Naive thymus-derived CD4-positive, alpha-beta T cell (primary cell): Measurements from ENCODE around the gene SMYD3. TPM values are rescaled to one million over a fixed set of nuclear protein-coding genes. Genes with fewer than 3 reads are reported as not detected.
"Not testable (repeated sequence)": the region's sequence is repeated elsewhere in the genome, so short reads cannot be mapped to it uniquely, and the experiment has no call there.

Source experiments
- ATAC-seq: fragments of 150-1000 bp; cut with Tn5 transposase; 2 replicates; pipeline ENCODE4 v1.10.0; 2021; ENCODE audit warnings: mild to moderate bottlenecking, moderate library complexity
- CTCF ChIA-PET: fragments of 350-600 bp; sonication (Branson Sonifier 250); formaldehyde crosslinking; loops from one replicate; lab custom pipeline; 2021; ENCODE audit warnings: antibody characterized with exemption; lab: Charles Lee
- POLR2A ChIA-PET: fragments of 350-600 bp; sonication (Branson Sonifier 250); formaldehyde crosslinking; loops from one replicate; lab custom pipeline; 2021; ENCODE audit warnings: antibody characterized with exemption, inconsistent platforms; lab: Charles Lee
- DNase-seq, 9 donors: peaks; one replicate each; pipeline versions ENCODE4 v3.0.0 to v3.0.0-alpha.2; 2020 to 2022; ENCODE audit warnings: mixed read lengths in 1 of 9
- H3K27ac ChIP-seq: one replicate; pipeline ENCODE4 v1.7.0; 2013; ENCODE audit warnings: mild to moderate bottlenecking, low read depth, low read length, moderate library complexity
- H3K27me3 ChIP-seq, 2 donors: one replicate each; pipeline ENCODE4 v1.7.0; 2013; ENCODE audit warnings: low read length in 2 of 2, mild to moderate bottlenecking in 2 of 2, moderate library complexity in 2 of 2; ENCODE audit not compliant: control insufficient read depth in 2 of 2, insufficient read depth in 2 of 2
- H3K36me3 ChIP-seq, 3 experiments: 1 replicate in 2 of 3; 2 replicates in 1 of 3; pipeline ENCODE4 v1.7.0; 2013; ENCODE audit warnings: low read length in 3 of 3, mild to moderate bottlenecking in 3 of 3, moderate library complexity in 1 of 3; ENCODE audit not compliant: insufficient read depth in 3 of 3, control insufficient read depth in 2 of 3
- H3K4me1 ChIP-seq, 2 donors: one replicate each; pipeline ENCODE4 v1.7.0; 2013; ENCODE audit warnings: low read length in 2 of 2, mild to moderate bottlenecking in 2 of 2, moderate library complexity in 1 of 2; ENCODE audit not compliant: control insufficient read depth in 2 of 2, insufficient read depth in 2 of 2
- H3K4me3 ChIP-seq: 2 replicates; pipeline ENCODE4 v1.7.0; 2013; ENCODE audit warnings: mild to moderate bottlenecking, low read length
- H3K9me3 ChIP-seq, 3 experiments: 1 replicate in 2 of 3; 2 replicates in 1 of 3; pipeline ENCODE4 v1.7.0; 2013; ENCODE audit warnings: low read length in 3 of 3; ENCODE audit not compliant: control insufficient read depth in 2 of 3
- H3K27ac Mint-ChIP-seq, 9 donors: one replicate each; pipeline ENCODE4 v1.8.0; 2020 to 2022; ENCODE audit warnings: mixed read lengths in 9 of 9, mild to moderate bottlenecking in 8 of 9, moderate library complexity in 5 of 9, inconsistent platforms in 2 of 9
- H3K27me3 Mint-ChIP-seq, 5 donors: one replicate each; pipeline ENCODE4 v1.8.0; 2021 to 2022; ENCODE audit warnings: mixed read lengths in 5 of 5, mild to moderate bottlenecking in 1 of 5
- H3K36me3 Mint-ChIP-seq, 5 donors: one replicate each; pipeline ENCODE4 v1.8.0; 2020 to 2022; ENCODE audit warnings: mixed read lengths in 5 of 5, mild to moderate bottlenecking in 3 of 5, inconsistent platforms in 1 of 5
- H3K4me1 Mint-ChIP-seq, 7 donors: one replicate each; pipeline ENCODE4 v1.8.0; 2020 to 2022; ENCODE audit warnings: mixed read lengths in 7 of 7, mild to moderate bottlenecking in 3 of 7, inconsistent platforms in 1 of 7
- H3K4me3 Mint-ChIP-seq, 10 donors: one replicate each; pipeline ENCODE4 v1.8.0; 2020 to 2022; ENCODE audit warnings: mild to moderate bottlenecking in 10 of 10, mixed read lengths in 10 of 10, moderate library complexity in 6 of 10, inconsistent platforms in 2 of 10
- H3K9me3 Mint-ChIP-seq, 11 donors: one replicate each; pipeline ENCODE4 v1.8.0; 2020 to 2022; ENCODE audit warnings: mixed read lengths in 11 of 11, mild to moderate bottlenecking in 4 of 11, inconsistent platforms in 1 of 11, moderate library complexity in 1 of 11
- intact Hi-C, 2 donors: fragments of 100-400 bp; cut with micrococcal nuclease; formaldehyde crosslinking; loops; one replicate each; pipeline ENCODE4 v1.15.1; 2023
- polyA plus RNA-seq, 2 donors: library from polyadenylated mRNA; unstranded; fragments of 300-500 nt; fragmentation: Illumina TruSeq; gene quantifications; one replicate each; pipeline ENCODE4 v1.2.3, GENCODE V29; 2021
- total RNA-seq, 6 experiments: library from RNA in 5 of 6; stranded (reverse) in 5 of 6; gene quantifications; 1 replicate in 5 of 6; 2 replicates in 1 of 6; pipeline ENCODE4 v1.2.3 and lab custom pipeline; 2021 to 2026

SMYD3 gene
- total and polyA plus RNA-seq, 7 experiments from 2014 or later: 19.5 to 28.6 (median 24.4) TPM

- peaks cover 0 to 55% (median 13%) of the 10 kb centered on the region in 5 donors for H3K36me3 Mint-ChIP-seq
- no peak overlapping the region for H3K4me3 ChIP-seq
- peaks cover 0 to 5% (median 0%) of the 10 kb centered on the region in 7 donors for H3K4me1 Mint-ChIP-seq
- no peaks in the 10 kb centered on the region for H3K4me1 ChIP-seq
- peaks cover 0 to 21% (median 6%) of the 10 kb centered on the region in 11 donors for H3K9me3 Mint-ChIP-seq
- intact Hi-C loops: no loop called here
- H3K4me3 Mint-ChIP-seq: no peak overlapping the region
- POLR2A ChIA-PET: interaction anchor here (0.7 kb wide), 1 partner anchor 415 kb away, joined by 4 read pairs; no protein-coding TSS in a partner anchor
- no peak for ATAC-seq
- H3K27ac Mint-ChIP-seq: no peak overlapping the region
- no peaks in the 10 kb centered on the region for H3K27me3 Mint-ChIP-seq
- no peak overlapping the region for H3K27ac ChIP-seq
- no peaks in the 10 kb centered on the region for H3K27me3 ChIP-seq
- DNase-seq: no peak
- CTCF ChIA-PET: no interaction called here
- H3K36me3 ChIP-seq: no peaks in the 10 kb centered on the region
- no peaks in the 10 kb centered on the region for H3K9me3 ChIP-seq
Measured at GRCh38 chr1:246077476-246077875, 429.6 kb downstream of the SMYD3 start.

- Histone ChIP-seq H3K9me3 (no peaks in the 10 kb centered on the region), H3K4me1 (no peaks in the 10 kb centered on the region), H3K27me3 (no peaks in the 10 kb centered on the region), H3K27ac (no peak overlapping the region), H3K4me3 (no peak overlapping the region), H3K36me3 (no peaks in the 10 kb centered on the region)
- POLR2A ChIA-PET: no interaction called here
- Mint-ChIP-seq H3K36me3 (peaks cover 0 to 45% (median 17%) of the 10 kb centered on the region in 5 donors), H3K27ac (no peak overlapping the region), H3K4me1 (peaks cover 0 to 4% (median under 1%) of the 10 kb centered on the region in 7 donors), H3K9me3 (peaks cover 0 to 10% (median 3%) of the 10 kb centered on the region in 11 donors), H3K27me3 (no peaks in the 10 kb centered on the region), H3K4me3 (no peak overlapping the region)
- CTCF ChIA-PET: no interaction called here
- intact Hi-C loops: no loop called here
- no peak for ATAC-seq
- DNase-seq: no peak
Measured at GRCh38 chr1:246074421-246074820, 432.7 kb downstream of the SMYD3 start.

DNA sequence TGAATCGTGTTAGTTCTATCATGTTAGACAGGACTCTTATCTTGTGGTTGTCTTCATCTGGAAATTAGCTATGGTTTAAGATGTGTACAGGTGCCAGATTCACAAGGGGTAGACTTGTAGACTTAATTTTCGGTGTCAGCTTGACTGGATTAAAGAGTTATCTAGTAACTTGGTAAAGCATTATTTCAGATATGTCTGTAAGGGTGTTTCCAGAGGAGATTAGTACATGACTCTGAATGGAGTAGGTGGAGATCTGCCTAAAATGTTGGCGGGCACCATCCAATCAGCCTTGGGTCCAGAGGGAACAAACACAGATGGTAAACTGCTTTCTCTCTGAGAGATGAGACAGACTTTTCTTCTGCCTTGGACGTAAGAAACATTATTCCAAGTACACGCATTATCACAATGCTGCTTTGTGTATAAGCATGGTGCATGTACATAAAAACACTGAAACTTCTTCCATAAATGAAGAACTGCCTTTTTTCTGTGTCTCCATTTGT, 434.6 kb downstream of the SMYD3 start:
- Mint-ChIP-seq H3K4me3 (no peak overlapping the region), H3K27ac (no peak overlapping the region), H3K4me1 (peaks cover 6 to 15% (median 9%) of the 10 kb centered on the region in 7 donors), H3K36me3 (peaks cover 0 to 43% (median 17%) of the 10 kb centered on the region in 5 donors), H3K9me3 (peaks cover 0 to 10% (median 3%) of the 10 kb centered on the region in 11 donors), H3K27me3 (no peaks in the 10 kb centered on the region)
- no peaks in the 10 kb centered on the region for H3K4me1 ChIP-seq
- DNase-seq (no peak), ATAC-seq (no peak)
- ChIA-PET POLR2A (no interaction called here), CTCF (no interaction called here)
- intact Hi-C loops: no loop called here
- H3K9me3 ChIP-seq: no peaks in the 10 kb centered on the region
- H3K4me3 ChIP-seq: no peak overlapping the region
- no peaks in the 10 kb centered on the region for H3K27me3 ChIP-seq
- H3K36me3 ChIP-seq: no peaks in the 10 kb centered on the region
- H3K27ac ChIP-seq: no peak overlapping the region

DNA sequence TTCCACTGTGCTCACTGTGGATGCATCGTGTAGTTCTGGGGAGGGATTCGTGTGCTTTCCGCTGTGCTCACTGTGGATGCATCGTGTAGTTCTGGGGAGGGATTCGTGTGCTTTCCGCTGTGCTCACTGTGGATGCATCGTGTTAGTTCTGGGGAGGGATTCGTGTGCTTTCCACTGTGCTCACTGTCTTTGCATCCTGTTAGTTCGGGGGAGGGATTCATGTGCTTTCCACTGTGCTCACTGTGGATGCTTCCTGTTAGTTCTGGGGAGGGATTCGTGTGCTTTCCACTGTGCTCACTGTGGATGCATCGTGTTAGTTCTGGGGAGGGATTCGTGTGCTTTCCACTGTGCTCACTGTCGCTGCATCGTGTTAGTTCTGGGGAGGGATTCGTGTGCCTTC, 435.1 kb downstream of the SMYD3 start:
- H3K36me3 ChIP-seq, ATAC-seq, H3K4me3 Mint-ChIP-seq, intact Hi-C loops, H3K4me3 ChIP-seq, CTCF ChIA-PET, H3K9me3 ChIP-seq, H3K27ac Mint-ChIP-seq, H3K27ac ChIP-seq, POLR2A ChIA-PET, H3K27me3 Mint-ChIP-seq, H3K27me3 ChIP-seq, H3K4me1 ChIP-seq, DNase-seq: not testable (repeated sequence)
- peaks cover 8 to 16% (median 11%) of the 10 kb centered on the region in 7 donors for H3K4me1 Mint-ChIP-seq
- H3K36me3 Mint-ChIP-seq: peaks cover 0 to 43% (median 17%) of the 10 kb centered on the region in 5 donors
- H3K9me3 Mint-ChIP-seq: peaks cover 0 to 10% (median 3%) of the 10 kb centered on the region in 11 donors

DNA sequence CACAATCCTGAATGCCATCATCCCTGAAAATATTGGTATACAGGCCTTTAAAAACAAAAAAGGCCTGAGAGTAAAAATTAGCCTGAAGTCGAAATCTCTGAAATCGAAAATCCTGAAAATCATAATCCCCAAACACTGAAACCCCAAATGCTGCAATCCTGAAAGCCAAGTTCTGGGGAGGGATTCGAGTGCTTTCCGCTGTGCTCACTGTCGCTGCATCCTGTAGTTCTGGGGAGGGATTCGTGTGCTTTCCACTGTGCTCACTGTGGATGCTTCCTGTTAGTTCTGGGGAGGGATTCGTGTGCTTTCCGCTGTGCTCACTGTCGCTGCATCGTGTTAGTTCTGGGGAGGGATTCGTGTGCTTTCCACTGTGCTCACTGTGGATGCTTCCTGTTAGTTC, 435.5 kb downstream of the SMYD3 start:
- H3K4me3 ChIP-seq, H3K27ac ChIP-seq, H3K9me3 ChIP-seq, H3K27me3 ChIP-seq, POLR2A ChIA-PET, DNase-seq, CTCF ChIA-PET, H3K4me3 Mint-ChIP-seq, H3K36me3 ChIP-seq, H3K27ac Mint-ChIP-seq, ATAC-seq, intact Hi-C loops, H3K27me3 Mint-ChIP-seq, H3K4me1 ChIP-seq: not testable (repeated sequence)
- Mint-ChIP-seq H3K36me3 (peaks cover 0 to 43% (median 17%) of the 10 kb centered on the region in 5 donors), H3K9me3 (peaks cover 0 to 10% (median 3%) of the 10 kb centered on the region in 11 donors), H3K4me1 (peaks cover 8 to 16% (median 11%) of the 10 kb centered on the region in 7 donors)

DNA sequence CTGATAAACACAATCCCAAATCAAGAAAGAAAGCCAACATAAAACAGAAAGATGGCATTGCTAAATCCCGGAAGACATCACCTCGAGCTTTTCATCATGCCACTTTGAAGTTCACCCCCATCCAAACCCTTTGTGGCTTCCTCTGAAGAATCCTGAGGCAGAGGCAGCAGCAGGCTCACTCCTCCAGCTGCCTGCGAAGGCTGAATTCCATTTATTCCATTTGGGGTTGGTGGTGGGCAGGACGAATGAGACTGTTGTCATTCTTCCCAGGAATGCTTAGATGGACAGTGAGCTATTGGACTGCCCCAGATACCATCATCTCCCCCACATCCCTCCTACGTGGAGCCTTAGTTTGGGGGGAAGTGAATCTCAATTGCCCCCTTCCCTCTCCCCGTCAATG, 437.5 kb downstream of the SMYD3 start:
- intact Hi-C loops: no loop called here

More for the DNA sequence above, 437.5 kb downstream of the SMYD3 start:
- Mint-ChIP-seq H3K4me3 (no peak overlapping the region), H3K27me3 (no peaks in the 10 kb centered on the region), H3K4me1 (peaks cover 8 to 16% (median 11%) of the 10 kb centered on the region in 7 donors), H3K27ac (no peak overlapping the region), H3K9me3 (peaks cover 0 to 5% (median 0%) of the 10 kb centered on the region in 11 donors), H3K36me3 (peaks cover 0 to 28% (median 5%) of the 10 kb centered on the region in 5 donors)
- Histone ChIP-seq H3K36me3 (no peaks in the 10 kb centered on the region), H3K4me1 (no peaks in the 10 kb centered on the region), H3K27me3 (no peaks in the 10 kb centered on the region), H3K4me3 (no peak overlapping the region), H3K9me3 (no peaks in the 10 kb centered on the region), H3K27ac (no peak overlapping the region)
- ATAC-seq (no peak), DNase-seq (no peak)
- ChIA-PET POLR2A (no interaction called here), CTCF (no interaction called here)
